ENCODE results near the gene CHRNA4. TPM values are rescaled to one million over a fixed set of nuclear protein-coding genes. Genes with fewer than 3 reads are reported as not detected.
A peak's percentile ranks its signal among the peaks of the same experiment; 100 is the strongest.

CHRNA4 gene
- total RNA-seq, 1 donor from 2014 or later: 0.38 TPM

GRCh38 chr20:63326314-63327230, 34.6 kb downstream of the CHRNA4 start:
- H3K9me3 ChIP-seq (replicated peaks): peaks cover 6% of the 10 kb centered on the region
- intact Hi-C loops (cut with micrococcal nuclease): no loop called here
- peak overlapping the region; percentile 18 for H3K27ac ChIP-seq (replicated peaks)
- peak; percentile 3 for DNase-seq
- no peak for TF ChIP-seq CTCF (IDR thresholded peaks at IDR 0.05; ENCODE audit: borderline replicate concordance)
- no peaks in the 10 kb centered on the region for H3K36me3 ChIP-seq
- no peak overlapping the region for H3K4me3 ChIP-seq
- peaks cover 65% of the 10 kb centered on the region for H3K27me3 ChIP-seq (ENCODE audit: low read depth)
- peaks cover 4% of the 10 kb centered on the region for H3K4me1 ChIP-seq

GRCh38 chr20:63325554-63326313, 35.4 kb downstream of the CHRNA4 start:
- Histone ChIP-seq H3K4me3 (no peak overlapping the region), H3K27me3 (ENCODE audit: low read depth) (peaks cover 66% of the 10 kb centered on the region), H3K36me3 (no peaks in the 10 kb centered on the region), H3K9me3 (replicated peaks) (peaks cover 6% of the 10 kb centered on the region), H3K4me1 (peaks cover 6% of the 10 kb centered on the region), H3K27ac (replicated peaks) (no peak overlapping the region)
- intact Hi-C loops (cut with micrococcal nuclease): no loop called here
- peak; percentile 9 for DNase-seq
- no peak for TF ChIP-seq CTCF (IDR thresholded peaks at IDR 0.05; ENCODE audit: borderline replicate concordance)

- Histone ChIP-seq H3K4me1 (peaks cover 8% of the 10 kb centered on the region), H3K36me3 (no peaks in the 10 kb centered on the region), H3K9me3 (replicated peaks) (peaks cover 6% of the 10 kb centered on the region), H3K4me3 (no peak overlapping the region), H3K27ac (replicated peaks) (no peak overlapping the region), H3K27me3 (ENCODE audit: low read depth) (peaks cover 66% of the 10 kb centered on the region)
- intact Hi-C loops (cut with micrococcal nuclease): no loop called here
- DNase-seq: no peak
- no peak for TF ChIP-seq CTCF (IDR thresholded peaks at IDR 0.05; ENCODE audit: borderline replicate concordance)
Observed at GRCh38 chr20:63325021-63325471, 36.1 kb downstream of the CHRNA4 start.

- H3K27ac ChIP-seq (replicated peaks): no peak overlapping the region
- H3K9me3 ChIP-seq (replicated peaks): peaks cover 6% of the 10 kb centered on the region
- H3K4me1 ChIP-seq: peaks cover 8% of the 10 kb centered on the region
- DNase-seq: no peak
- TF ChIP-seq CTCF (IDR thresholded peaks at IDR 0.05; ENCODE audit: borderline replicate concordance): no peak
- H3K36me3 ChIP-seq: no peaks in the 10 kb centered on the region
- intact Hi-C loops (cut with micrococcal nuclease): no loop called here
- H3K4me3 ChIP-seq: no peak overlapping the region
- H3K27me3 ChIP-seq (ENCODE audit: low read depth): peaks cover 67% of the 10 kb centered on the region
Observed at GRCh38 chr20:63323357-63323981, 37.7 kb downstream of the CHRNA4 start.

- no peak for TF ChIP-seq CTCF (IDR thresholded peaks at IDR 0.05; ENCODE audit: borderline replicate concordance)
- Histone ChIP-seq H3K27me3 (ENCODE audit: low read depth) (peaks cover 67% of the 10 kb centered on the region), H3K9me3 (replicated peaks) (peaks cover 6% of the 10 kb centered on the region), H3K27ac (replicated peaks) (no peak overlapping the region), H3K36me3 (no peaks in the 10 kb centered on the region), H3K4me3 (no peak overlapping the region), H3K4me1 (peaks cover 8% of the 10 kb centered on the region)
- no peak for DNase-seq
- intact Hi-C loops (cut with micrococcal nuclease): no loop called here
Observed at GRCh38 chr20:63322933-63323273, 38.2 kb downstream of the CHRNA4 start.
